Measurements from ENCODE around the gene OR2C1. TPM values are rescaled to one million over a fixed set of nuclear protein-coding genes. Genes with fewer than 3 reads are reported as not detected.

The OR2C1 gene
- polyA plus RNA-seq, 1 donor (not counting 4 experiments of a cell fraction or from before 2014, with no cell fraction given), result 0.14 TPM

GRCh38 chr16:3356118-3356517 lies 429 bp downstream of the OR2C1 start:
- Histone ChIP-seq H4K20me1 (ENCODE audit: control insufficient read depth, extremely low read depth, insufficient read depth, low read length) (no peaks in the 10 kb centered on the region), H3K4me2 (ENCODE audit: control insufficient read depth, extremely low read depth, insufficient read depth, low read depth, low read length) (no peak overlapping the region), H3K4me1 (ENCODE audit: control insufficient read depth, extremely low read depth, insufficient read depth, low read length) (no peaks in the 10 kb centered on the region), H3K9me3 (ENCODE audit: control insufficient read depth, low read depth, low read length) (no peaks in the 10 kb centered on the region), H3K27me3 (ENCODE audit: control insufficient read depth, extremely low read depth, insufficient read depth, low read length) (no peaks in the 10 kb centered on the region), H3K27ac (ENCODE audit: control insufficient read depth, insufficient read depth, low read length) (no peak overlapping the region), H3K79me2 (ENCODE audit: control insufficient read depth, insufficient read depth, low read length) (no peaks in the 10 kb centered on the region), H3K4me3 (ENCODE audit: control insufficient read depth in 2 of 3, extremely low read depth in 1 of 3, insufficient read depth in 2 of 3, low read depth in 1 of 3, low read length in 3 of 3) (no peak overlapping the region), H3K9ac (ENCODE audit: control insufficient read depth, extremely low read depth, insufficient read depth, low read length) (no peak overlapping the region), H3K36me3 (ENCODE audit: control insufficient read depth in 2 of 2, extremely low read depth in 1 of 2, insufficient read depth in 2 of 2, low read length in 2 of 2) (no peaks in the 10 kb centered on the region), H3K9me1 (ENCODE audit: control insufficient read depth, extremely low read depth, insufficient read depth, low read length) (no peaks in the 10 kb centered on the region), H2AFZ (ENCODE audit: control insufficient read depth, low read length) (no peak overlapping the region)
- no peak for DNase-seq (ENCODE audit: low read depth, low spot score)
- FAIRE-seq, result no peak
- dilution Hi-C loops (cut with MboI; ENCODE audit: extremely low pct_ligation_motif_present, low sequenced_read_pairs), result no loop called here
- no peak for TF ChIP-seq EZH2 (IDR thresholded peaks at IDR 0.05; ENCODE audit: low read length)
- TF ChIP-seq, protein P1, sequence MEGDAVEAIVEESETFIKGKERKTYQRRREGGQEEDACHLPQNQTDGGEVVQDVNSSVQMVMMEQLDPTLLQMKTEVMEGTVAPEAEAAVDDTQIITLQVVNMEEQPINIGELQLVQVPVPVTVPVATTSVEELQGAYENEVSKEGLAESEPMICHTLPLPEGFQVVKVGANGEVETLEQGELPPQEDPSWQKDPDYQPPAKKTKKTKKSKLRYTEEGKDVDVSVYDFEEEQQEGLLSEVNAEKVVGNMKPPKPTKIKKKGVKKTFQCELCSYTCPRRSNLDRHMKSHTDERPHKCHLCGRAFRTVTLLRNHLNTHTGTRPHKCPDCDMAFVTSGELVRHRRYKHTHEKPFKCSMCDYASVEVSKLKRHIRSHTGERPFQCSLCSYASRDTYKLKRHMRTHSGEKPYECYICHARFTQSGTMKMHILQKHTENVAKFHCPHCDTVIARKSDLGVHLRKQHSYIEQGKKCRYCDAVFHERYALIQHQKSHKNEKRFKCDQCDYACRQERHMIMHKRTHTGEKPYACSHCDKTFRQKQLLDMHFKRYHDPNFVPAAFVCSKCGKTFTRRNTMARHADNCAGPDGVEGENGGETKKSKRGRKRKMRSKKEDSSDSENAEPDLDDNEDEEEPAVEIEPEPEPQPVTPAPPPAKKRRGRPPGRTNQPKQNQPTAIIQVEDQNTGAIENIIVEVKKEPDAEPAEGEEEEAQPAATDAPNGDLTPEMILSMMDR (optimal IDR thresholded peaks at IDR 0.05 in 1 of 3, IDR thresholded peaks at IDR 0.05 in 1 of 3, conservative IDR thresholded peaks at IDR 0.05 in 1 of 3; ENCODE audit: extremely low read depth in 1 of 3, insufficient read depth in 2 of 3, low read length in 3 of 3), result no peak

- Histone ChIP-seq H3K36me3 (ENCODE audit: control insufficient read depth in 2 of 2, extremely low read depth in 1 of 2, insufficient read depth in 2 of 2, low read length in 2 of 2) (no peaks in the 10 kb centered on the region), H3K9me1 (ENCODE audit: control insufficient read depth, extremely low read depth, insufficient read depth, low read length) (no peaks in the 10 kb centered on the region), H3K4me3 (ENCODE audit: control insufficient read depth in 2 of 3, extremely low read depth in 1 of 3, insufficient read depth in 2 of 3, low read depth in 1 of 3, low read length in 3 of 3) (no peak overlapping the region), H3K9me3 (ENCODE audit: control insufficient read depth, low read depth, low read length) (no peaks in the 10 kb centered on the region), H3K27me3 (ENCODE audit: control insufficient read depth, extremely low read depth, insufficient read depth, low read length) (no peaks in the 10 kb centered on the region), H3K27ac (ENCODE audit: control insufficient read depth, insufficient read depth, low read length) (no peak overlapping the region), H3K4me2 (ENCODE audit: control insufficient read depth, extremely low read depth, insufficient read depth, low read depth, low read length) (no peak overlapping the region), H4K20me1 (ENCODE audit: control insufficient read depth, extremely low read depth, insufficient read depth, low read length) (no peaks in the 10 kb centered on the region), H3K4me1 (ENCODE audit: control insufficient read depth, extremely low read depth, insufficient read depth, low read length) (no peaks in the 10 kb centered on the region), H3K79me2 (ENCODE audit: control insufficient read depth, insufficient read depth, low read length) (no peaks in the 10 kb centered on the region), H2AFZ (ENCODE audit: control insufficient read depth, low read length) (no peak overlapping the region), H3K9ac (ENCODE audit: control insufficient read depth, extremely low read depth, insufficient read depth, low read length) (no peak overlapping the region)
- dilution Hi-C loops (cut with MboI; ENCODE audit: extremely low pct_ligation_motif_present, low sequenced_read_pairs), result no loop called here
- no peak for DNase-seq (ENCODE audit: low read depth, low spot score)
- FAIRE-seq, result no peak
- no peak for TF ChIP-seq EZH2 (IDR thresholded peaks at IDR 0.05; ENCODE audit: low read length)
- TF ChIP-seq, protein P1 (optimal IDR thresholded peaks at IDR 0.05 in 1 of 3, IDR thresholded peaks at IDR 0.05 in 1 of 3, conservative IDR thresholded peaks at IDR 0.05 in 1 of 3; ENCODE audit: extremely low read depth in 1 of 3, insufficient read depth in 2 of 3, low read length in 3 of 3), result no peak
These were observed 3.2 kb downstream of the OR2C1 start for GRCh38 chr16:3358871-3359270.
